Left ventricle myocardium inferior (tissue), 1 donor: ENCODE results near the gene COX19. TPM values are rescaled to one million over a fixed set of nuclear protein-coding genes. Genes with fewer than 3 reads are reported as not detected.

ENCODE experiments used
- DNase-seq: peaks from one replicate; pipeline ENCODE4 v3.0.0-alpha.2; 2020
- H3K27ac ChIP-seq: fragments of 200-600 bp; replicated peaks from 2 replicates; pipeline ENCODE4 v1.8.0; 2021
- H3K27me3 ChIP-seq: fragments of 200-600 bp; 2 replicates; pipeline ENCODE4 v1.8.0; 2021; ENCODE audit warnings: low read depth
- H3K36me3 ChIP-seq: fragments of 200-600 bp; 2 replicates; pipeline ENCODE4 v1.8.0; 2021
- H3K4me1 ChIP-seq: fragments of 200-600 bp; 2 replicates; pipeline ENCODE4 v1.8.0; 2021
- H3K4me3 ChIP-seq: fragments of 200-600 bp; 2 replicates; pipeline ENCODE4 v1.8.0; 2021; ENCODE audit warnings: mild to moderate bottlenecking, moderate library complexity
- H3K9me3 ChIP-seq: fragments of 200-600 bp; replicated peaks from 2 replicates; pipeline ENCODE4 v1.8.0; 2021
- CTCF ChIP-seq: fragments of 200-600 bp; IDR thresholded peaks from 2 replicates; pipeline ENCODE4 v1.8.0; 2021; ENCODE audit warnings: antibody characterized with exemption, mild to moderate bottlenecking, borderline replicate concordance
- intact Hi-C: fragments of 100-400 bp; cut with micrococcal nuclease; formaldehyde crosslinking; loops from one replicate; pipeline ENCODE4 v1.11.0; 2022
- total RNA-seq: library from RNA; stranded (reverse); fragmentation: NEBNext Ultra II Directional; extraction: Animal tissue kit (Norgen Biotek cat#: 25700); gene quantifications from one replicate; pipeline ENCODE4 v1.2.1, GENCODE V29; 2021
- donor health status: DM: no; HTN: yes; CAD: no; lungs with severe emphysema.

Gene COX19
- total RNA-seq, 1 donor from 2014 or later = 8.5 TPM

DNA sequence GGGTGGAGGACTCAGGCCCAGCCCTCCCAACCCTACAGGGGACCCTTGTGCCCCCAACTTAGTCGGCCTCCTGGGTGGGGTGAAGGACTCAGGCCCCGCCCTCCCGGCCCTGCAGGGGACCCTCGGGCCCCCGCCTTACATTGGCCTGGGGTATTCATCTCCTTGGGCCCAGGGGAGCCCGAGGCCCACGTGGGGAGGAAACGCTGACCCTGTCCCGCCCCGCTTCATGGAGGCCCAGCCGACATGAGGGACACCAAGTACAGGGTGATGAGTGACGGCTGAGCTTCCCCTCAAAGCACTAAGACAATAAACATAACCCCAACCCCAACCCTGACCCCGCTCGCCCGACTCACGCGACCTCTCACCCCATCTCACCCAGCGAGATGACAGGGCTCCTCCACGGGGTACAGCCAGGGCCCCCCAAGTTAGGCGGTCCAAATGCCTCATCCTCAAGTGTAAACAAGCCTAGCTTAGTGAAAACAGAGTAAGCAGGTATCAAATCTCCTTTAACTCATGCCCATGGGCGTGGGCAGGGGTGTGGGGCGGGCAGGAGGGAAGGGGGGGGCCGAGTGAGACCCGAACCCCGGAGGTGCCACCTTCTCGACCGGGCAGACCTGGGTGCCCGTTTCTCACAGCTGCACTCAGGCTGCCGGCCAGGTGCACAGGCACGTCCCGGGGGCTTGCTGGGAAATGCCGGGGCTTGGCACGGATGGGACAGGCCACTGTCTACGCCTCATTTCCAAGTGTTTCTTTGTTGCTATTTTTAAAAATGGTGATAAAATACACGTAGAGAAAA is 15.8 kb upstream of the COX19 start:
- no peak for TF ChIP-seq CTCF
- H3K4me1 ChIP-seq = peaks cover 27% of the 10 kb centered on the region
- peaks cover 35% of the 10 kb centered on the region for H3K27me3 ChIP-seq
- peaks cover 3% of the 10 kb centered on the region for H3K36me3 ChIP-seq
- intact Hi-C loops = no loop called here
- no peaks in the 10 kb centered on the region for H3K9me3 ChIP-seq
- H3K4me3 ChIP-seq = no peak overlapping the region
- no peak for DNase-seq
- no peak overlapping the region for H3K27ac ChIP-seq

GRCh38 chr7:990352-990932 is 15.1 kb upstream of the COX19 start:
- no peak for TF ChIP-seq CTCF
- Histone ChIP-seq H3K9me3 (no peaks in the 10 kb centered on the region), H3K27me3 (peaks cover 42% of the 10 kb centered on the region), H3K36me3 (no peaks in the 10 kb centered on the region), H3K4me1 (peaks cover 27% of the 10 kb centered on the region), H3K27ac (no peak overlapping the region), H3K4me3 (no peak overlapping the region)
- intact Hi-C loops = no loop called here
- no peak for DNase-seq

GRCh38 chr7:988963-989529 is 13.7 kb upstream of the COX19 start:
- peaks cover 56% of the 10 kb centered on the region for H3K27me3 ChIP-seq
- no peak overlapping the region for H3K27ac ChIP-seq
- intact Hi-C loops = no loop called here
- no peaks in the 10 kb centered on the region for H3K9me3 ChIP-seq
- TF ChIP-seq CTCF = no peak
- no peak overlapping the region for H3K4me3 ChIP-seq
- no peaks in the 10 kb centered on the region for H3K36me3 ChIP-seq
- H3K4me1 ChIP-seq = peaks cover 27% of the 10 kb centered on the region
- no peak for DNase-seq

GRCh38 chr7:988426-988911 is 13.1 kb upstream of the COX19 start:
- intact Hi-C loops = no loop called here
- Histone ChIP-seq H3K36me3 (no peaks in the 10 kb centered on the region), H3K4me3 (no peak overlapping the region), H3K27me3 (peaks cover 61% of the 10 kb centered on the region), H3K27ac (no peak overlapping the region), H3K4me1 (peaks cover 25% of the 10 kb centered on the region), H3K9me3 (no peaks in the 10 kb centered on the region)
- TF ChIP-seq CTCF = no peak
- no peak for DNase-seq

DNA sequence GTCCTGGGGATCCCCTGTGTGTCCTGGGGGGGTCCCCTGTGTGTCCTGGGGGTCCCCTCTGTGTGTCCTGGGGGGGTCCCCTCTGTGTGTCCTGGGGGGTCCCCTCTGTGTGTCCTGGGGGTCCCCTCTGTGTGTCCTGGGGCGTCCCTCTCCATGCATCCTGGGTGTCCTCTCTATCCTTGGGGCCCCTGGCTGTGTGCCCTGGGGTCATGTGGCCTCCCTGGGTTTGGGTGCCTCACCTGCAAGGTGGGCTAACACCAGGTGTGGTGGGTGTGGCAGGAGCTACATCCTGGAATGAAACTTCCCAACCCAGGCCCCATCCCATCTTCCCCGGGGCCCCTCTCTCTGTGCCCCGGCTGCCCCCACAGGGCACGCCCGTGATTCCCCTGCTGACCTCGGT is 12.6 kb upstream of the COX19 start:
- Histone ChIP-seq H3K4me3 (no peak overlapping the region), H3K27ac (no peak overlapping the region), H3K27me3 (peaks cover 67% of the 10 kb centered on the region), H3K36me3 (no peaks in the 10 kb centered on the region), H3K9me3 (no peaks in the 10 kb centered on the region), H3K4me1 (peaks cover 20% of the 10 kb centered on the region)
- DNase-seq = no peak
- TF ChIP-seq CTCF = no peak
- intact Hi-C loops = no loop called here
